ELF-1 (cell line): ENCODE results near the gene POU2F1.

Source experiments
- DNase-seq: peaks from one replicate; pipeline ENCODE4 v3.0.0-alpha.2; 2016; ENCODE audit warnings: low read depth, low spot score

POU2F1 gene

GRCh38 chr1:167442142-167442848 lies 221.6 kb downstream of the POU2F1 start:
- peak; percentile 91 for DNase-seq

- no peak for DNase-seq
Measured at GRCh38 chr1:167442854-167443565, 222.3 kb downstream of the POU2F1 start.

GRCh38 chr1:167443757-167444156 lies 223.1 kb downstream of the POU2F1 start:
- DNase-seq: no peak

GRCh38 chr1:167446966-167447365 lies 226.3 kb downstream of the POU2F1 start:
- no peak for DNase-seq

GRCh38 chr1:167447521-167448136 lies 226.9 kb downstream of the POU2F1 start:
- peak; percentile 17 for DNase-seq

- DNase-seq: no peak
Measured at GRCh38 chr1:167450843-167451242, 230.2 kb downstream of the POU2F1 start.

- DNase-seq: no peak
Measured at GRCh38 chr1:167452483-167452882, 231.8 kb downstream of the POU2F1 start.

GRCh38 chr1:167453123-167453522 lies 232.4 kb downstream of the POU2F1 start:
- DNase-seq: no peak

GRCh38 chr1:167454304-167454893 lies 233.7 kb downstream of the POU2F1 start:
- DNase-seq: no peak

- peak; percentile 60 for DNase-seq
Measured at GRCh38 chr1:167454894-167455785, 234.5 kb downstream of the POU2F1 start.

GRCh38 chr1:167455786-167456446 lies 235.2 kb downstream of the POU2F1 start:
- no peak for DNase-seq

- no peak for DNase-seq
Measured at GRCh38 chr1:167456524-167456923, 235.8 kb downstream of the POU2F1 start.

- DNase-seq: peak; percentile 23
Measured at GRCh38 chr1:167456926-167457325, 236.2 kb downstream of the POU2F1 start.

- peak; percentile 61 for DNase-seq
Measured at GRCh38 chr1:167457936-167458584, 237.4 kb downstream of the POU2F1 start.

GRCh38 chr1:167460836-167461235 lies 240.2 kb downstream of the POU2F1 start:
- DNase-seq: no peak

- DNase-seq: no peak
Measured at GRCh38 chr1:167462341-167462740, 241.7 kb downstream of the POU2F1 start.

- DNase-seq: peak; percentile 64
Measured at GRCh38 chr1:167463080-167463479, 242.4 kb downstream of the POU2F1 start.

GRCh38 chr1:167463875-167464575 lies 243.3 kb downstream of the POU2F1 start:
- DNase-seq: peak; percentile 61

- DNase-seq: no peak
Measured at GRCh38 chr1:167465018-167465417, 244.3 kb downstream of the POU2F1 start.

- DNase-seq: no peak
Measured at GRCh38 chr1:167465743-167466142, 245.1 kb downstream of the POU2F1 start.
